Sciatic nerve (tissue), 2 donors: ENCODE measurements around the gene RNMT. TPM values are rescaled to one million over a fixed set of nuclear protein-coding genes. Genes with fewer than 3 reads are reported as not detected.
A peak's percentile ranks its signal among the peaks of the same experiment; 100 is the strongest.

Experiments
- ATAC-seq: fragments of 200-7000 bp; cut with Tn5 transposase; one replicate; pipeline ENCODE4 v1.9.1; 2020; ENCODE audit warnings: mild to moderate bottlenecking, moderate library complexity
- DNase-seq: peaks from one replicate; pipeline ENCODE4 v3.0.0-alpha.2; 2020; ENCODE audit warnings: low spot score
- intact Hi-C: fragments of 100-400 bp; cut with DNase I; formaldehyde crosslinking; loops from one replicate; pipeline ENCODE4 v1.14.2; 2022
- total RNA-seq: library from RNA; stranded (reverse); fragmentation: NEBNext Ultra II Directional; extraction: Animal tissue kit (Norgen Biotek cat#: 25700); gene quantifications from one replicate; pipeline ENCODE4 v1.2.1, GENCODE V29; 2021
- donor health status: DM: no; HTN: no; CAD: no.
- donor health status: DM: no; HTN: no; CAD: no.

RNMT gene
- total RNA-seq, 1 donor from 2014 or later: 37.2 TPM

GRCh38 chr18:13804305-13804704 is 77.8 kb downstream of the RNMT start:
- DNase-seq (no peak), ATAC-seq (no peak)
- intact Hi-C loops: no loop called here

GRCh38 chr18:13808294-13809042 is 82.0 kb downstream of the RNMT start:
- ATAC-seq: no peak
- intact Hi-C loops: no loop called here
- DNase-seq: no peak

- no peak for ATAC-seq
- intact Hi-C loops: no loop called here
Observed at GRCh38 chr18:13809043-13809430, 82.6 kb downstream of the RNMT start.

GRCh38 chr18:13809531-13810255 is 83.2 kb downstream of the RNMT start:
- intact Hi-C loops: no loop called here
- no peak for ATAC-seq
- no peak for DNase-seq

More at GRCh38 chr18:13809043-13809430, 82.6 kb downstream of the RNMT start:
- DNase-seq: no peak

GRCh38 chr18:13810950-13811485 is 84.5 kb downstream of the RNMT start:
- no peak for DNase-seq
- no peak for ATAC-seq
- intact Hi-C loops: no loop called here

GRCh38 chr18:13811993-13812392 is 85.5 kb downstream of the RNMT start:
- ATAC-seq: no peak
- no peak for DNase-seq
- intact Hi-C loops: no loop called here

GRCh38 chr18:13813271-13813849 is 86.9 kb downstream of the RNMT start:
- intact Hi-C loops: no loop called here
- ATAC-seq (peak; percentile 82), DNase-seq (peak; percentile 77)

Other genes starting within 250 kb of the RNMT start
- 15.1 TPM for gene FAM210A, start 115 bp upstream of the RNMT start, total RNA-seq
- gene MC5R, start 97.5 kb downstream of the RNMT start, total RNA-seq: not detected
- gene MC2R, start 188.9 kb downstream of the RNMT start, total RNA-seq: not detected